ENCODE data around the gene GNG12. TPM values are rescaled to one million over a fixed set of nuclear protein-coding genes. Genes with fewer than 3 reads are reported as not detected.
A peak's percentile ranks its signal among the peaks of the same experiment; 100 is the strongest.

Gene GNG12
- total RNA-seq, 2 donors from 2014 or later, result 77.1 to 131 TPM

DNA sequence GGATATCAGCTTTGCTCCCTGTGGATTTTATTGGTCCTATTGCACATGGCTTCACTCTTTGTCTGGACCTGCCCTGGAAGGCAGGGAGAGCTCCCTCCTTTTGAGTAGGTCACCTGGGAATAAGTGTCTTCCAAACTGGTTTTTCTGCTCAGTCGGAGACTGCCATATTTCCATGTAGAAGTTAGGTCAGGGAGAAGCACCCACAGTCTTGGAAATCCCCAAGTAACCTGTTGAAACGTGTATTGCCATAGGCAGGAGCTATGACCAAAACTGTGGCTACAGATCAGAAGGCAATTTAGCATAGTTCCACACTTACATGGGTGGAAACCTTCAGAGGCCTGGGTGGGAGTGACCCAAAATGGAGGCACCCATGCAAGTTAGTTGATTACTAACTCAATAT, 3.5 kb upstream of the GNG12 start:
- Histone ChIP-seq H3K9me3 (no peaks in the 10 kb centered on the region), H3K4me3 (no peak overlapping the region), H3K27me3 (no peaks in the 10 kb centered on the region), H3K4me1 (no peaks in the 10 kb centered on the region), H3K36me3 (no peaks in the 10 kb centered on the region), H3K9ac (ENCODE audit: low read depth in 2 of 2, low read length in 2 of 2) (no peak overlapping the region), H3K27ac (no peak overlapping the region)
- intact Hi-C loops (cut with DNase I), result no loop called here
- TF ChIP-seq, protein P1, sequence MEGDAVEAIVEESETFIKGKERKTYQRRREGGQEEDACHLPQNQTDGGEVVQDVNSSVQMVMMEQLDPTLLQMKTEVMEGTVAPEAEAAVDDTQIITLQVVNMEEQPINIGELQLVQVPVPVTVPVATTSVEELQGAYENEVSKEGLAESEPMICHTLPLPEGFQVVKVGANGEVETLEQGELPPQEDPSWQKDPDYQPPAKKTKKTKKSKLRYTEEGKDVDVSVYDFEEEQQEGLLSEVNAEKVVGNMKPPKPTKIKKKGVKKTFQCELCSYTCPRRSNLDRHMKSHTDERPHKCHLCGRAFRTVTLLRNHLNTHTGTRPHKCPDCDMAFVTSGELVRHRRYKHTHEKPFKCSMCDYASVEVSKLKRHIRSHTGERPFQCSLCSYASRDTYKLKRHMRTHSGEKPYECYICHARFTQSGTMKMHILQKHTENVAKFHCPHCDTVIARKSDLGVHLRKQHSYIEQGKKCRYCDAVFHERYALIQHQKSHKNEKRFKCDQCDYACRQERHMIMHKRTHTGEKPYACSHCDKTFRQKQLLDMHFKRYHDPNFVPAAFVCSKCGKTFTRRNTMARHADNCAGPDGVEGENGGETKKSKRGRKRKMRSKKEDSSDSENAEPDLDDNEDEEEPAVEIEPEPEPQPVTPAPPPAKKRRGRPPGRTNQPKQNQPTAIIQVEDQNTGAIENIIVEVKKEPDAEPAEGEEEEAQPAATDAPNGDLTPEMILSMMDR (IDR thresholded peaks at IDR 0.05), result no peak
- no peak for DNase-seq

DNA sequence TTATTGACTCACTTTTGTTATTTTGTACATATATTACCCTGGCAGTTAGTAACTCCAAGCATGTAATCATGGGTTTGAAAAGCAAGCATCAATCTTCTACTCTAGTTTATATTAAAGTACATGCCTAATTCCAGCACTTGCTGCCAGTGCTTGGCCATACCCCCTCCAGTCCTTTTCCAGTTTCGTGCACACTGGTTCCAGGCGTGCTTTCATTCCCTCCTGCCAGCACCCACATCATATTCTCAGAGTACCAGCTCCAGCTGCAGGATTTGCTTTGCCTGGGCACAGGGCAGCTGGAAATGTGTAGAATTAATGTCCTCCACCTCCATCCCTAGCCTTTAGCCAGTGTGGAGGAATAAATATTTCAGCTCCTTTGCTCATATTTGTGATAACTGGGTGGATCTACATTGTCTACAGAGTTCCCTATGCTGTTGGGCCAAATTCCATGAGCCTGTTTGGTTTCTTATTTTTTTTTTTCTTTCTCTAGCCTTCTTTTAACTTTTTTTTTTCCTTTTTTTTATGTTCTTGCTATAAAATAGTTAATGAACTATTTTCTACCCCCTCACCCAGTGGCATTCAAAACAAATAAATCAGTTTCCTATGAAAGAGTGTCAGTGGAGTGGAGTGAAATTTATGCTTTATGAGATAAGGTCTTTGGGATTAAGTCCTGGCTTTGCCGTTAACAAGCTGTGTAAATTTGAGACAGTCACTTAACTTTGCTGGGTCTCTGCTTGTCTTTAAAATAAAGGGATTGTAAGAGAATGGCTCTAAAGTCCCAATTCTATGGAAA, 2.6 kb upstream of the GNG12 start:
- H3K9ac ChIP-seq (ENCODE audit: low read depth in 2 of 2, low read length in 2 of 2), result no peak overlapping the region
- no peak overlapping the region for H3K27ac ChIP-seq
- H3K4me1 ChIP-seq, result no peaks in the 10 kb centered on the region
- intact Hi-C loops (cut with DNase I), result no loop called here
- no peaks in the 10 kb centered on the region for H3K36me3 ChIP-seq
- H3K9me3 ChIP-seq, result no peaks in the 10 kb centered on the region
- TF ChIP-seq, protein P1 (IDR thresholded peaks at IDR 0.05), result no peak
- no peak overlapping the region for H3K4me3 ChIP-seq
- DNase-seq, result no peak
- no peaks in the 10 kb centered on the region for H3K27me3 ChIP-seq

DNA sequence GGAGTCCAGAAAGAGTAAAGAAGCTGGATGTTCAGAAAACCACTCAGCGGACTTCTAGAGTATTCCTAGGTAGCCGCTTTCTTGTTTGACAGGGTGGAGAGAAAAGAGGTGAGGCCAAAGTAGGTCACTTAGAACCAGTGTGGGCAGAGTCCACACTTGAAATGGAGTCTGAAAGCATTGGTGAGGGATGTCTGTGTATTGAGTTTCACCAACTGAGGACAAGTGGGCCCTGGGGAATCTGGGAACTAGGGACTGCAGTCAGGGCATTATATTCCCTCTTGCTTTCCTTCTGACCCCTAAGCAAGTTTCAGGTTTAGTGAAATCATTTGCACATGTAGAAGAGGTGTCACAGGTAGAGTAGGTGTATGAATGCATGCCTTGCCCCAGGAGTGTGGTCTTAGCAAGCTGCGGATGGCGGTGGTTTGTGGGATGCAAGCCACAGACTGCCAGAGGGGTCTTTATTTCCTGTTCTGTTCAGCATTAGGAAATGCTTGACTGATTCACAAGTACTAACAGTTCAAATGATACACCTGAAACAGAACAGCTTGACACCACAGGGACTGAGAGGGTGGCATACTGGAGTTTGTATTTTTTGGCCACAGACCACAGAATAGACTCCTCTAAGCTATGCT, 1.1 kb upstream of the GNG12 start:
- H3K9me3 ChIP-seq, result no peaks in the 10 kb centered on the region
- H3K27ac ChIP-seq, result no peak overlapping the region
- no peak for DNase-seq
- intact Hi-C loops (cut with DNase I), result no loop called here
- no peak overlapping the region for H3K4me3 ChIP-seq
- TF ChIP-seq, protein P1 (IDR thresholded peaks at IDR 0.05), result no peak
- H3K9ac ChIP-seq (ENCODE audit: low read depth in 2 of 2, low read length in 2 of 2), result peak overlapping the region in 1 of 2 donors; percentile 91
- H3K36me3 ChIP-seq, result no peaks in the 10 kb centered on the region
- H3K4me1 ChIP-seq, result no peaks in the 10 kb centered on the region
- H3K27me3 ChIP-seq, result no peaks in the 10 kb centered on the region

DNA sequence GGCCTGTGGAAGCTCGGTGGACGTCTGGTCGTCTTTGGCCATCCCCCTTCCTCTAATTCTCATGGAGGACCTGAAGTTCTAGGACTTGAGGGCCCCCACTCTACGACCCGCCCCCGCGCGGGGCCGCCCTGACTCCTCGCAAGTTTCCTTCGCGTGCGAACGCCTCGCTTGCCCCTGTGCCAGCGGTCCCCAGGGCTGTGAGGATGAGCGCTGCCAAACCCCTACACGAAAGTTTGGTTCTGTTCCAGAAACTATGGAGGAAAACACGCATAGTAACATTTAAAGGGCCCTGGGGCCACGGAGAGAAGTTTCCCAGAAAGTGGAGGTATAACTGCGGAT, 304 bp upstream of the GNG12 start:
- Histone ChIP-seq H3K4me1 (no peaks in the 10 kb centered on the region), H3K9ac (ENCODE audit: low read depth in 2 of 2, low read length in 2 of 2) (peak overlapping the region; percentile 90 to 91), H3K9me3 (no peaks in the 10 kb centered on the region), H3K27ac (peak overlapping the region; percentile 91), H3K27me3 (no peaks in the 10 kb centered on the region), H3K36me3 (no peaks in the 10 kb centered on the region), H3K4me3 (peak overlapping the region; percentile 69)
- TF ChIP-seq, protein P1 (IDR thresholded peaks at IDR 0.05), result no peak
- intact Hi-C loops (cut with DNase I), result no loop called here
- no peak for DNase-seq

DNA sequence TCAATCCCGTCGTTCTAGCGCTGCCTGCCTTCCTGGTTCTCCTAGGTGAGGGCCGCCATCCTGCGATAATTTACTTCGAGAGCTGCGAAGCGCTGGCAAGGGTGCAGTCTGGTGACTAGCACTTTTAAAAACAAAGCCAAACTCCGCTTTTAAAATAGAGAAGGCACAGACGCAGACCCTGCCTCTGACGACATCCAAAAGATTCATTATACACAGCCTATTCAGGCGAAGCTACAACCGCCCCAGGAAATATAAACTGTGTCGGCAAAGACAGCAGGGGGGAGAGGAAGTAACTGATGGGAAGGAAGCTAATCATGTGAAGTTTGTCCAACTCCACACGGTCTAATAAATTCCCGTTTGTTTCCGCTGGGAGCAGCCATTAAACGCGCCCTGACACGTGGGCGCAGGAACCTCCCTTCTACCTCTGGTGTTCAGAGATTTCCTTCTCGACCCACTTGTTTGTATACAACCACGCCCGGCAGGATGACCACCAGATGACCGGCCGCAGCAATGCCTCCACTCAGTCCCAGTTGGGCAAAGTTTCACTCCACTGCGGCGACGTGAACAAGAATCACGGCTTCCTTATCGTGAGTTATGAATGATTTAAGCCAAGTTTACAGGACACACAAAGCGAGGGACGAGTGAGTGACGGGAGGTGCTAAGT, 1.3 kb downstream of the GNG12 start:
- H3K36me3 ChIP-seq, result no peaks in the 10 kb centered on the region
- H3K9ac ChIP-seq (ENCODE audit: low read depth in 2 of 2, low read length in 2 of 2), result peak overlapping the region; percentile 90 to 91
- H3K9me3 ChIP-seq, result no peaks in the 10 kb centered on the region
- no peaks in the 10 kb centered on the region for H3K27me3 ChIP-seq
- peak overlapping the region; percentile 69 for H3K4me3 ChIP-seq
- DNase-seq, result peak; percentile 71
- TF ChIP-seq, protein P1 (IDR thresholded peaks at IDR 0.05), result no peak
- peak overlapping the region; percentile 91 for H3K27ac ChIP-seq
- peaks cover 3% of the 10 kb centered on the region for H3K4me1 ChIP-seq
- intact Hi-C loops (cut with DNase I), result no loop called here
